Breast epithelium (tissue), 4 donors: ENCODE measurements around the gene DGAT2. TPM values are rescaled to one million over a fixed set of nuclear protein-coding genes. Genes with fewer than 3 reads are reported as not detected.

Experiments
- DNase-seq, 2 donors: peaks; one replicate each; pipeline ENCODE4 v3.0.0-alpha.2; 2019; ENCODE audit warnings: low spot score in 2 of 2
- H3K27ac ChIP-seq, 2 donors: fragments of 200-600 bp; sonication (generic) in 1 of 2; one replicate each; pipeline ENCODE4 v1.5.1; 2016 to 2019; ENCODE audit warnings: mild to moderate bottlenecking in 1 of 2
- H3K27me3 ChIP-seq, 2 donors: fragments of 200-600 bp; sonication (generic) in 1 of 2; one replicate each; pipeline versions ENCODE4 v1.5.1 to v1.6.0; 2017 to 2019; ENCODE audit warnings: control low read depth in 1 of 2, mild to moderate bottlenecking in 1 of 2
- H3K36me3 ChIP-seq: fragments of 200-600 bp; one replicate; pipeline ENCODE4 v1.5.1; 2019
- H3K4me1 ChIP-seq, 2 donors: fragments of 200-600 bp; sonication (generic); one replicate each; pipeline ENCODE4 v1.5.1; 2016 to 2019; ENCODE audit warnings: control low read depth in 1 of 2
- H3K4me3 ChIP-seq, 3 donors: fragments of 200-600 bp; sonication (generic); 1 replicate in 2 of 3; 2 replicates in 1 of 3; pipeline ENCODE4 v1.5.1; 2016 to 2019; ENCODE audit warnings: mild to moderate bottlenecking in 3 of 3, moderate library complexity in 2 of 3
- H3K9me3 ChIP-seq, 2 donors: fragments of 200-600 bp; sonication (generic) in 1 of 2; one replicate each; pipeline ENCODE4 v1.5.1; 2016 to 2019; ENCODE audit warnings: control low read depth in 1 of 2
- POLR2A ChIP-seq: fragments of 450-650 bp; IDR thresholded peaks from one replicate; pipeline ENCODE4 v1.6.1; 2016; ENCODE audit warnings: antibody characterized with exemption, mild to moderate bottlenecking, moderate library complexity
- POLR2AphosphoS5 ChIP-seq, 3 donors: sonication (generic); formaldehyde crosslinking; IDR thresholded peaks; one replicate each; pipeline ENCODE4 v1.6.1; 2017; ENCODE audit warnings: antibody characterized with exemption in 3 of 3
- intact Hi-C: fragments of 100-400 bp; cut with DNase I; formaldehyde crosslinking; loops from one replicate; pipeline ENCODE4 v1.15.1; 2023; ENCODE audit warnings: low total_unique reads
- total RNA-seq, 3 donors: library from RNA; depleted of rRNA; stranded (reverse); fragments of >200 nt; gene quantifications; one replicate each; pipeline ENCODE4 v1.1.0, GENCODE V29; 2016
- TF ChIP-seq, protein P1 (sequence below), 3 donors: fragments of 450-650 bp; IDR thresholded peaks; one replicate each; pipeline ENCODE4 v1.5.1; 2016 to 2017; ENCODE audit warnings: antibody characterized with exemption in 3 of 3, mild to moderate bottlenecking in 3 of 3, moderate library complexity in 3 of 3

Gene DGAT2
- total RNA-seq, 3 donors from 2014 or later: 26.2 to 134 (median 36.1) TPM

DNA sequence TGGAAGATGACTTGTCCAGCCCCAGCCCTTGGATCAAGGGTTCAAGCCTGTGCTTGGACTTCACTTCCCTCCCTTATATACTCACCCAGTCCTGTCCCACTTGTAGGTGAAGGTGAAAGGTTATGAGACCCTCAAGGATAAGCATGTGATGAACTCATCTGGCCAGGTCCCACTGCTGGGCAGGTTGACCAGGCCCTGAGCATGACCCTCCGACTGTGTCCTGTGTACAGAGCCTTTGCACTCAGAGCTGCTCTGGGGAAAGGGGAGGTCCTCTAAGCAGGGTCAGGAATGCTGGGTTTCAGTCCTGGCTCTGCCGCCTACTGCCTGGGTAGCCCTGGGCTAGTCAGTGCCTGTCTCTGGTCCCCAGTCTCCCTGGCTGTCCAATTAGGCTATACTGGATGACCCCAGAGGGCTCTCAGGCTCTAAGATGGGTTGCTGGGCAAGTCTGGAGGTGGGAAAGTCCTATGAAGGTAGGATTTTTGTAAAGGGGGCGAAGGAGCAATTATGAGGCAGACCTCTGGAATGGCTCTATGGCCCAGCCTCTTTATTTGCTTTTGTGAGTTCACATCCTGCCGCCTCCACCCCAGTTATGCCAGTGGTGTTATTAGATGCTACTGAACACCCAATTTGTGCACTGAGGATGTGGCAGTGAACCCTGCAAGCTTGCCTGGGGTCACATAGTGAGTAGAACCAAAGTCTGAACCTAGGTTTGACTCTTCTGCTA, 14.1 kb downstream of the DGAT2 start:
- intact Hi-C loops: no loop called here
- H3K9me3 ChIP-seq: no peaks in the 10 kb centered on the region

GRCh38 chr11:75783416-75784084, 15.0 kb downstream of the DGAT2 start:
- Histone ChIP-seq H3K9me3 (no peaks in the 10 kb centered on the region), H3K27me3 (no peaks in the 10 kb centered on the region), H3K4me3 (no peak overlapping the region), H3K27ac (no peak overlapping the region), H3K4me1 (no peaks in the 10 kb centered on the region), H3K36me3 (no peaks in the 10 kb centered on the region)
- no peak for TF ChIP-seq POLR2AphosphoS5 (IDR thresholded peaks at IDR 0.05)
- TF ChIP-seq, protein P1, sequence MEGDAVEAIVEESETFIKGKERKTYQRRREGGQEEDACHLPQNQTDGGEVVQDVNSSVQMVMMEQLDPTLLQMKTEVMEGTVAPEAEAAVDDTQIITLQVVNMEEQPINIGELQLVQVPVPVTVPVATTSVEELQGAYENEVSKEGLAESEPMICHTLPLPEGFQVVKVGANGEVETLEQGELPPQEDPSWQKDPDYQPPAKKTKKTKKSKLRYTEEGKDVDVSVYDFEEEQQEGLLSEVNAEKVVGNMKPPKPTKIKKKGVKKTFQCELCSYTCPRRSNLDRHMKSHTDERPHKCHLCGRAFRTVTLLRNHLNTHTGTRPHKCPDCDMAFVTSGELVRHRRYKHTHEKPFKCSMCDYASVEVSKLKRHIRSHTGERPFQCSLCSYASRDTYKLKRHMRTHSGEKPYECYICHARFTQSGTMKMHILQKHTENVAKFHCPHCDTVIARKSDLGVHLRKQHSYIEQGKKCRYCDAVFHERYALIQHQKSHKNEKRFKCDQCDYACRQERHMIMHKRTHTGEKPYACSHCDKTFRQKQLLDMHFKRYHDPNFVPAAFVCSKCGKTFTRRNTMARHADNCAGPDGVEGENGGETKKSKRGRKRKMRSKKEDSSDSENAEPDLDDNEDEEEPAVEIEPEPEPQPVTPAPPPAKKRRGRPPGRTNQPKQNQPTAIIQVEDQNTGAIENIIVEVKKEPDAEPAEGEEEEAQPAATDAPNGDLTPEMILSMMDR (IDR thresholded peaks at IDR 0.05): no peak
- TF ChIP-seq POLR2A: no peak
- intact Hi-C loops: no loop called here
- DNase-seq: no peak

More for the DNA sequence above, 14.1 kb downstream of the DGAT2 start:
- Histone ChIP-seq H3K4me1 (no peaks in the 10 kb centered on the region), H3K36me3 (no peaks in the 10 kb centered on the region), H3K4me3 (no peak overlapping the region), H3K27me3 (no peaks in the 10 kb centered on the region), H3K27ac (no peak overlapping the region)
- no peak for DNase-seq
- TF ChIP-seq POLR2AphosphoS5 (IDR thresholded peaks at IDR 0.05): no peak
- TF ChIP-seq, protein P1 (IDR thresholded peaks at IDR 0.05): no peak
- no peak for TF ChIP-seq POLR2A

- intact Hi-C loops: no loop called here
- Histone ChIP-seq H3K27ac (no peak overlapping the region), H3K4me3 (no peak overlapping the region), H3K36me3 (no peaks in the 10 kb centered on the region), H3K27me3 (no peaks in the 10 kb centered on the region), H3K9me3 (no peaks in the 10 kb centered on the region), H3K4me1 (no peaks in the 10 kb centered on the region)
- TF ChIP-seq POLR2A (no peak), POLR2AphosphoS5 (IDR thresholded peaks at IDR 0.05) (no peak)
- TF ChIP-seq, protein P1 (IDR thresholded peaks at IDR 0.05): no peak
- DNase-seq: no peak
These were observed 15.5 kb downstream of the DGAT2 start for GRCh38 chr11:75784085-75784478.

DNA sequence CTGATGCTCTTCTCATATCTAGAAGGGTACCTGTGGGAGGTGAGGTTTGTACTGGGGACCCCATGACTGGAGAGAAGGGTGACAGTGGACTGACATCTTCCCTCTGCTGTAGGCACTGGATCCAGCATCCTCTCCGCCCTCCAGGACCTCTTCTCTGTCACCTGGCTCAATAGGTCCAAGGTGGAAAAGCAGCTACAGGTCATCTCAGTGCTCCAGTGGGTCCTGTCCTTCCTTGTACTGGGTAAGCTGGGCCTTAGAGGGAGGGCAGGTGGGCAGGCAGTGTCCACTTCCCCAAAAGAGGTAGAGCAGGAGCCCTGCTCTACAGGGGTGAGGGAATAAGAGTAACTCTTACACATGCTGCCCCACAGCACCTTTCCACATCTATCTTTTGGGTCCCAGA, 15.9 kb downstream of the DGAT2 start:
- intact Hi-C loops: no loop called here
- TF ChIP-seq, protein P1 (IDR thresholded peaks at IDR 0.05): no peak
- no peak for TF ChIP-seq POLR2A
- Histone ChIP-seq H3K9me3 (no peaks in the 10 kb centered on the region), H3K27ac (no peak overlapping the region), H3K36me3 (no peaks in the 10 kb centered on the region), H3K4me1 (no peaks in the 10 kb centered on the region), H3K4me3 (no peak overlapping the region), H3K27me3 (no peaks in the 10 kb centered on the region)
- DNase-seq: no peak

- intact Hi-C loops: loop anchor here (1.0 kb wide), 1 partner anchor 11 kb away; no protein-coding TSS in a partner anchor
These were observed 16.6 kb downstream of the DGAT2 start for GRCh38 chr11:75785187-75785586.

More at GRCh38 chr11:75785187-75785586, 16.6 kb downstream of the DGAT2 start:
- DNase-seq: no peak
- H3K4me1 ChIP-seq: no peaks in the 10 kb centered on the region
- H3K27me3 ChIP-seq: no peaks in the 10 kb centered on the region
- TF ChIP-seq, protein P1 (IDR thresholded peaks at IDR 0.05): no peak
- no peak for TF ChIP-seq POLR2AphosphoS5 (IDR thresholded peaks at IDR 0.05)
- no peak for TF ChIP-seq POLR2A
- H3K27ac ChIP-seq: no peak overlapping the region
- H3K9me3 ChIP-seq: no peaks in the 10 kb centered on the region
- H3K36me3 ChIP-seq: no peaks in the 10 kb centered on the region
- H3K4me3 ChIP-seq: no peak overlapping the region
